Stimulated activated effector memory CD8-positive, alpha-beta T cell treated with anti-CD3 and anti-CD28 coated beads, Interleukin-12 subunit alpha, Interleukin-12 subunit beta, amount 100 ng/mL, for 72 hours (primary cell): Measurements from ENCODE around the gene CASP7.

Source experiments
- ATAC-seq: fragments of 150-1000 bp; cut with Tn5 transposase; 2 replicates; pipeline ENCODE4 v1.10.0; 2021
- DNase-seq, 2 donors: peaks; one replicate each; pipeline ENCODE4 v3.0.0; 2021 to 2022; ENCODE audit warnings: low spot score in 2 of 2
- H3K27ac Mint-ChIP-seq: one replicate; pipeline ENCODE4 v1.8.0; 2022; ENCODE audit warnings: mild to moderate bottlenecking, mixed read lengths
- H3K36me3 Mint-ChIP-seq: one replicate; pipeline ENCODE4 v1.8.0; 2022; ENCODE audit warnings: mild to moderate bottlenecking, mixed read lengths
- H3K4me1 Mint-ChIP-seq: one replicate; pipeline ENCODE4 v1.8.0; 2022; ENCODE audit warnings: mixed read lengths
- H3K4me3 Mint-ChIP-seq: one replicate; pipeline ENCODE4 v1.8.0; 2022; ENCODE audit warnings: mild to moderate bottlenecking, mixed read lengths
- H3K9me3 Mint-ChIP-seq: one replicate; pipeline ENCODE4 v1.8.0; 2022; ENCODE audit warnings: mixed read lengths

The CASP7 gene

GRCh38 chr10:113716109-113716910 is 36.6 kb downstream of the CASP7 start:
- Mint-ChIP-seq H3K4me1 (peaks cover 8% of the 10 kb centered on the region), H3K36me3 (peaks cover 23% of the 10 kb centered on the region), H3K4me3 (no peak overlapping the region), H3K27ac (no peak overlapping the region), H3K9me3 (no peaks in the 10 kb centered on the region)
- DNase-seq, result no peak
- ATAC-seq, result no peak

GRCh38 chr10:113718969-113719822 is 39.5 kb downstream of the CASP7 start:
- ATAC-seq (no peak), DNase-seq (no peak)
- H3K36me3 Mint-ChIP-seq, result peaks cover 51% of the 10 kb centered on the region
- no peak overlapping the region for H3K27ac Mint-ChIP-seq
- H3K9me3 Mint-ChIP-seq, result no peaks in the 10 kb centered on the region
- H3K4me1 Mint-ChIP-seq, result peaks cover 8% of the 10 kb centered on the region
- H3K4me3 Mint-ChIP-seq, result no peak overlapping the region

GRCh38 chr10:113720386-113720785 is 40.7 kb downstream of the CASP7 start:
- DNase-seq (no peak), ATAC-seq (no peak)
- peaks cover 8% of the 10 kb centered on the region for H3K4me1 Mint-ChIP-seq
- H3K4me3 Mint-ChIP-seq, result no peak overlapping the region
- no peaks in the 10 kb centered on the region for H3K9me3 Mint-ChIP-seq
- no peak overlapping the region for H3K27ac Mint-ChIP-seq
- H3K36me3 Mint-ChIP-seq, result peaks cover 63% of the 10 kb centered on the region

GRCh38 chr10:113732160-113732881 is 52.6 kb downstream of the CASP7 start:
- H3K4me3 Mint-ChIP-seq, result no peak overlapping the region
- H3K27ac Mint-ChIP-seq, result no peak overlapping the region
- DNase-seq (no peak), ATAC-seq (no peak)
- peaks cover 30% of the 10 kb centered on the region for H3K36me3 Mint-ChIP-seq
- no peaks in the 10 kb centered on the region for H3K9me3 Mint-ChIP-seq
- no peaks in the 10 kb centered on the region for H3K4me1 Mint-ChIP-seq

GRCh38 chr10:113732966-113733365 is 53.3 kb downstream of the CASP7 start:
- H3K27ac Mint-ChIP-seq, result no peak overlapping the region
- ATAC-seq (no peak), DNase-seq (no peak)
- no peak overlapping the region for H3K4me3 Mint-ChIP-seq
- no peaks in the 10 kb centered on the region for H3K4me1 Mint-ChIP-seq
- peaks cover 24% of the 10 kb centered on the region for H3K36me3 Mint-ChIP-seq
- no peaks in the 10 kb centered on the region for H3K9me3 Mint-ChIP-seq

- no peaks in the 10 kb centered on the region for H3K4me1 Mint-ChIP-seq
- no peak overlapping the region for H3K27ac Mint-ChIP-seq
- no peaks in the 10 kb centered on the region for H3K9me3 Mint-ChIP-seq
Measured at GRCh38 chr10:113733635-113734034, 53.9 kb downstream of the CASP7 start.

GRCh38 chr10:113735913-113736312 is 56.2 kb downstream of the CASP7 start:
- Mint-ChIP-seq H3K4me3 (no peak overlapping the region), H3K4me1 (no peaks in the 10 kb centered on the region), H3K36me3 (peaks cover 4% of the 10 kb centered on the region), H3K27ac (no peak overlapping the region), H3K9me3 (no peaks in the 10 kb centered on the region)
- ATAC-seq (no peak), DNase-seq (no peak)

More at GRCh38 chr10:113733635-113734034, 53.9 kb downstream of the CASP7 start:
- Mint-ChIP-seq H3K4me3 (no peak overlapping the region), H3K36me3 (peaks cover 17% of the 10 kb centered on the region)
- ATAC-seq, result no peak
- no peak for DNase-seq

GRCh38 chr10:113736576-113736975 is 56.9 kb downstream of the CASP7 start:
- no peak for ATAC-seq
- no peaks in the 10 kb centered on the region for H3K4me1 Mint-ChIP-seq
- no peaks in the 10 kb centered on the region for H3K9me3 Mint-ChIP-seq
- H3K4me3 Mint-ChIP-seq, result no peak overlapping the region
- no peaks in the 10 kb centered on the region for H3K36me3 Mint-ChIP-seq
- DNase-seq, result no peak
- no peak overlapping the region for H3K27ac Mint-ChIP-seq

- Mint-ChIP-seq H3K4me3 (no peak overlapping the region), H3K36me3 (no peaks in the 10 kb centered on the region), H3K27ac (no peak overlapping the region)
Measured at GRCh38 chr10:113739031-113739430, 59.3 kb downstream of the CASP7 start.

GRCh38 chr10:113739577-113739976 is 59.9 kb downstream of the CASP7 start:
- Mint-ChIP-seq H3K4me3 (no peak overlapping the region), H3K27ac (no peak overlapping the region), H3K4me1 (no peaks in the 10 kb centered on the region)

More at GRCh38 chr10:113739031-113739430, 59.3 kb downstream of the CASP7 start:
- Mint-ChIP-seq H3K4me1 (no peaks in the 10 kb centered on the region), H3K9me3 (no peaks in the 10 kb centered on the region)
- DNase-seq, result no peak
- ATAC-seq, result no peak

GRCh38 chr10:113740850-113741249 is 61.1 kb downstream of the CASP7 start:
- Mint-ChIP-seq H3K4me3 (no peak overlapping the region), H3K9me3 (no peaks in the 10 kb centered on the region), H3K36me3 (no peaks in the 10 kb centered on the region), H3K4me1 (no peaks in the 10 kb centered on the region), H3K27ac (no peak overlapping the region)
- ATAC-seq, result no peak
- DNase-seq, result no peak

More at GRCh38 chr10:113739577-113739976, 59.9 kb downstream of the CASP7 start:
- ATAC-seq (no peak), DNase-seq (no peak)
- Mint-ChIP-seq H3K36me3 (no peaks in the 10 kb centered on the region), H3K9me3 (no peaks in the 10 kb centered on the region)

- Mint-ChIP-seq H3K36me3 (no peaks in the 10 kb centered on the region), H3K9me3 (no peaks in the 10 kb centered on the region), H3K4me3 (no peak overlapping the region), H3K27ac (no peak overlapping the region), H3K4me1 (no peaks in the 10 kb centered on the region)
- ATAC-seq, result no peak
- no peak for DNase-seq
Measured at GRCh38 chr10:113742466-113742865, 62.8 kb downstream of the CASP7 start.

- Mint-ChIP-seq H3K9me3 (no peaks in the 10 kb centered on the region), H3K36me3 (no peaks in the 10 kb centered on the region), H3K4me1 (no peaks in the 10 kb centered on the region), H3K27ac (no peak overlapping the region), H3K4me3 (no peak overlapping the region)
- ATAC-seq (no peak), DNase-seq (no peak)
Measured at GRCh38 chr10:113743594-113743993, 63.9 kb downstream of the CASP7 start.

- Mint-ChIP-seq H3K4me1 (no peaks in the 10 kb centered on the region), H3K9me3 (no peaks in the 10 kb centered on the region), H3K36me3 (no peaks in the 10 kb centered on the region), H3K27ac (no peak overlapping the region), H3K4me3 (no peak overlapping the region)
- DNase-seq (no peak), ATAC-seq (no peak)
Measured at GRCh38 chr10:113745374-113745773, 65.7 kb downstream of the CASP7 start.

- DNase-seq (no peak), ATAC-seq (no peak)
- H3K27ac Mint-ChIP-seq, result no peak overlapping the region
- no peak overlapping the region for H3K4me3 Mint-ChIP-seq
- H3K4me1 Mint-ChIP-seq, result no peaks in the 10 kb centered on the region
- no peaks in the 10 kb centered on the region for H3K9me3 Mint-ChIP-seq
- H3K36me3 Mint-ChIP-seq, result no peaks in the 10 kb centered on the region
Measured at GRCh38 chr10:113746217-113746957, 66.7 kb downstream of the CASP7 start.
